DMS153 (cell line): ENCODE measurements around the gene RIN2.
"Not testable (repeated sequence)": the region's sequence is repeated elsewhere in the genome, so short reads cannot be mapped to it uniquely, and the experiment has no call there.

Experiments used
- DNase-seq: peaks from one replicate; lab custom pipeline; 2025; lab: John Stamatoyannopoulos, UW

The RIN2 gene

GRCh38 chr20:19789009-19789408, 31.0 kb downstream of the RIN2 start:
- DNase-seq, result no peak

- DNase-seq, result no peak
Observed at GRCh38 chr20:19789446-19789845, 31.4 kb downstream of the RIN2 start.

- DNase-seq, result no peak
Observed at GRCh38 chr20:19791887-19792286, 33.8 kb downstream of the RIN2 start.

GRCh38 chr20:19793716-19794115, 35.7 kb downstream of the RIN2 start:
- DNase-seq, result no peak

- DNase-seq, result no peak
Observed at GRCh38 chr20:19794941-19795340, 36.9 kb downstream of the RIN2 start.

GRCh38 chr20:19799325-19799724, 41.3 kb downstream of the RIN2 start:
- DNase-seq, result no peak

GRCh38 chr20:19802099-19802491, 44.0 kb downstream of the RIN2 start:
- DNase-seq, result no peak

GRCh38 chr20:19802492-19803158, 44.6 kb downstream of the RIN2 start:
- DNase-seq, result no peak

GRCh38 chr20:19806276-19806675, 48.2 kb downstream of the RIN2 start:
- DNase-seq, result not testable (repeated sequence)

GRCh38 chr20:19806806-19807190, 48.7 kb downstream of the RIN2 start:
- DNase-seq, result no peak

- DNase-seq, result peak; percentile 80
Observed at GRCh38 chr20:19807191-19807945, 49.3 kb downstream of the RIN2 start.
